M059J (cell line): ENCODE results near the gene HIVEP1. TPM values are rescaled to one million over a fixed set of nuclear protein-coding genes. Genes with fewer than 3 reads are reported as not detected.
"Not testable (repeated sequence)": the region's sequence is repeated elsewhere in the genome, so short reads cannot be mapped to it uniquely, and the experiment has no call there.

Experiments
- DNase-seq: peaks from one replicate; pipeline ENCODE4 v3.0.0-alpha.2; 2012; ENCODE audit warnings: low read depth
- total RNA-seq: library from RNA; depleted of rRNA; stranded (reverse); fragments of >200 nt; shearing (Covaris generic); gene quantifications from 2 replicates; pipeline ENCODE4 v1.2.3, GENCODE V29; 2014

HIVEP1 gene
- total RNA-seq, 1 experiment from 2014 or later: 20.4 TPM

GRCh38 chr6:12155769-12156168, 143.7 kb downstream of the HIVEP1 start:
- DNase-seq: not testable (repeated sequence)

- no peak for DNase-seq
These were observed 146.7 kb downstream of the HIVEP1 start for GRCh38 chr6:12158686-12159415.

GRCh38 chr6:12160326-12160725, 148.2 kb downstream of the HIVEP1 start:
- DNase-seq: peak; percentile 85

- DNase-seq: no peak
These were observed 150.1 kb downstream of the HIVEP1 start for GRCh38 chr6:12162213-12162612.

- DNase-seq: no peak
These were observed 151.0 kb downstream of the HIVEP1 start for GRCh38 chr6:12163149-12163548.

- no peak for DNase-seq
These were observed 151.8 kb downstream of the HIVEP1 start for GRCh38 chr6:12163744-12164507.

- DNase-seq: peak; percentile 50
These were observed 152.3 kb downstream of the HIVEP1 start for GRCh38 chr6:12164508-12164770.

- no peak for DNase-seq
These were observed 153.2 kb downstream of the HIVEP1 start for GRCh38 chr6:12165297-12165696.

- DNase-seq: no peak
These were observed 153.7 kb downstream of the HIVEP1 start for GRCh38 chr6:12165722-12166280.

- no peak for DNase-seq
These were observed 157.3 kb downstream of the HIVEP1 start for GRCh38 chr6:12169377-12169776.

GRCh38 chr6:12170351-12171092, 158.4 kb downstream of the HIVEP1 start:
- no peak for DNase-seq

- DNase-seq: no peak
These were observed 159.6 kb downstream of the HIVEP1 start for GRCh38 chr6:12171717-12172116.

- DNase-seq: no peak
These were observed 160.5 kb downstream of the HIVEP1 start for GRCh38 chr6:12172572-12172971.

- no peak for DNase-seq
These were observed 161.1 kb downstream of the HIVEP1 start for GRCh38 chr6:12173181-12173580.

- DNase-seq: no peak
These were observed 161.5 kb downstream of the HIVEP1 start for GRCh38 chr6:12173661-12174060.

- DNase-seq: peak; percentile 32
These were observed 162.8 kb downstream of the HIVEP1 start for GRCh38 chr6:12174878-12175277.

GRCh38 chr6:12175626-12176025, 163.5 kb downstream of the HIVEP1 start:
- DNase-seq: no peak

GRCh38 chr6:12176782-12177181, 164.7 kb downstream of the HIVEP1 start:
- not testable (repeated sequence) for DNase-seq

GRCh38 chr6:12178521-12178920, 166.4 kb downstream of the HIVEP1 start:
- no peak for DNase-seq

- DNase-seq: no peak
These were observed 169.4 kb downstream of the HIVEP1 start for GRCh38 chr6:12181481-12181880.

- peak; percentile 58 for DNase-seq
These were observed 170.6 kb downstream of the HIVEP1 start for GRCh38 chr6:12182676-12183075.

GRCh38 chr6:12185081-12185673, 173.1 kb downstream of the HIVEP1 start:
- DNase-seq: no peak
